Stimulated activated CD8-positive, alpha-beta memory T cell treated with anti-CD3 and anti-CD28 coated beads, Interleukin-2, amount 100 ng/mL, for 48 hours (primary cell): Measurements from ENCODE around the gene NKX2-2.
"Not testable (repeated sequence)": the region's sequence is repeated elsewhere in the genome, so short reads cannot be mapped to it uniquely, and the experiment has no call there.

ENCODE experiments used
- DNase-seq, 2 donors: peaks; one replicate each; pipeline ENCODE4 v3.0.0-alpha.2; 2020; ENCODE audit warnings: low read depth in 2 of 2

The NKX2-2 gene

DNA sequence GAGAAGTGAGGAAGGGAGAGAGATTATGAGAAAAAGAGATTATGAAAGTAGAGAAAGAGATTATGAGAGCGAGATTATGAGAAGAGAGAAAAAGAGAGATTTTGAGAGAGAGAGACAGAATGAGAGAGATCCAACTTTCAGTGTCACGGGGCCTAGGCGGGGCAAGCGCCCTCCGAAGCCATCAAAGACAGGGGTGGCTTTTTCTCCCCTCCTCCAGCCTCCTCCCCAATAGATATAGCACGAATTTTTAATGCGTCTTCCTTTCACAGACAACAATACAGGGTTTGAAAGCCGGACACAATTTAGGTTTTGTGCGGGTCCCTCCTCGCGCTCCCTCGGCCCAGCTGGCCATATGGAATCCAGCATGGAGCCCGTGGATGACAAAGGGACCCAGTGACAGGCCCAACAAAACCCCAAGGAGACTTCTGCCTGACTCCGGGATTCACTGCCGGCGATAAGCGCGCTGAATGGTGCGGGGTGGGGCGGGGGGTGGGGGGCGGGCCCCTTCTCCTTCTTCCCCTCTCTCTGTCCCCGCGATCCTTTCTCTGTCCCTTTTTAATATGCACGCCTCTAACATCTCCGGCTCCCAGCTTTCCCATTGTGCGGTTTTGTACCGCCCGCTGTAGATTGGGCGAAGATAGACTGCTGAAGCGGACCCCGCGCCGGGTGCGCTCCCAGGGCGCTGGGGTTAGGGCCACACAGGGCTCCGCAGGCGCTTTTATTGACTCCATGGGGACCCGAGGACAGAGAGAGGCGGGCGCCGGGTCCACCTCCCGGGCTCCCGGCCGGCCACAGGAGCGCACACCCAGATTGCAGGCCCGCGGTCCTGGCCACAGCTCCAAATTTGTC lies 5.4 kb downstream of the NKX2-2 start:
- no peak for DNase-seq

GRCh38 chr20:21507400-21508229 lies 6.2 kb downstream of the NKX2-2 start:
- no peak for DNase-seq

GRCh38 chr20:21505810-21506530 lies 7.9 kb downstream of the NKX2-2 start:
- peak; percentile 55 to 60 for DNase-seq

DNA sequence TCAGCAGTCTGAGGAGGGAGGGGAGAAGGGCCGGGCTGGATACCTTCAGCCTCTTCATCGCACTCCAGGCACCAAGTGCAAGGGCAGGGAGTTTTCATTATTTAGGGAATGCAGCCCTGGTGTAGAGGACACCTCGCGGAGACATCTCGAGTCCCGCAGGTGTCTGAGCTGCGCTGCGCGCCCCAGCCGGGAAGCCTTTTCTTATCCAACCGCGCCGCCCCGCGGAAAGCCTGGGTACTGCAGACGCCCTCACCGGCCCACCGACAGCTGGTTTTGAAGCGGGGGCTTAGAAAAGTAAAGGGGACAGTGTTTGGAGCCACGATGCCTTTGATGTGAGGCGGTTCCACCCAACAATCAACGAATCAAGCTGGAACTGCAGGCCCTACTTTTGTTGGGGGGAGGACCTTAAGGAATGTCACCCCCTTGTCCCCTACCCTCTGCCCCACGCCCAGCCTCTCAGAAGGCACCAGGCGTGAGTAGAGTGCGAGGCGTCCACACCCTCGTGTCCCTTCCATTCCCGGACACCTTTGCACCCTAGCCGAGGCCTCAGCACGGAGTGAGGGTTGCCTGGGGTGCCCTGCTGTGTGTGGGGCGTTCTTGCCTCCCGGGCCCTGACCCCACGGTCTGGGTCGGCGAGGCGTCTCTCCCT lies 8.6 kb downstream of the NKX2-2 start:
- DNase-seq: peak; percentile 75 to 83

GRCh38 chr20:21504323-21504722 lies 9.5 kb downstream of the NKX2-2 start:
- no peak for DNase-seq

GRCh38 chr20:21503345-21503744 lies 10.5 kb downstream of the NKX2-2 start:
- no peak for DNase-seq

- DNase-seq: no peak
These were observed 12.7 kb downstream of the NKX2-2 start for GRCh38 chr20:21501184-21501583.

DNA sequence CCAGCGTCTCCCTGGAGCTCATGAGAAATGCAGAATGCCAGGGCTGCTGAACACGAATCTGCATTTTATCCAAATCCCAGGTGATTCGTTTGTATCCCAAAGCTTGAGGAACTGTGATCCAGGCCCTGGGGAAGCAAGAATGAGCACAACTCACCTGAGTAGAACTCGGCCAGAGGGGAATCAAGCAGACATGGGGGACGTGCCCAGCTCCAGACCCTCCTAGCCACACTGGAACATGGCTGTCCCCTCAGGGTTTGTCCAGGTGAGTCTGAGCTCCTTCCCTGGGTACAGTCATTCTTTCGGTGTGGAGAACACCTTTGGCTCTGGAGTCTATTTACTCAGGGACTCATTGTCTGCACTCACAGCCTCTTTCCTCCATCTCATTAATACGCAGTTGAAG lies 13.3 kb downstream of the NKX2-2 start:
- DNase-seq: no peak

GRCh38 chr20:21499641-21500040 lies 14.2 kb downstream of the NKX2-2 start:
- DNase-seq: no peak

DNA sequence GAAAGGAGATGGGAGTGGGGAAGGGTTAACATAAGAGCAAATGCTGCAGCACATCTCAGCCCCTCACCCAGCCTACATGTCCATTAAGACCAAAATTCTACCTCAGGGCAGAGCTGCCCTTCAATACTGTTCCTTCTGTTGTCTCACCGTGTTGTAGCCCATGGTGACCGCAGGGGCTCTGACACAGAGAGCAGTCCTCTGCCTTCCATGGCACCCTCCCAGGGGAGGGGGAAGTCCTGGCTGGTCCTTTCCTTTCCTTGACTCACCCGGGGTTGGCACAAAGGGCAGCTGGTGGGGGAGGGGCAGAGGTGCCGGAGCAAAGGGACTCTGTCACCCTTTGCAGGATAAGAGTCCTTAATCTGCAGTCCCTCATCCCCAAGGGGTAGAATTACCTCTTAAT lies 15.2 kb downstream of the NKX2-2 start:
- no peak for DNase-seq

- no peak for DNase-seq
These were observed 15.7 kb downstream of the NKX2-2 start for GRCh38 chr20:21498195-21498594.

DNA sequence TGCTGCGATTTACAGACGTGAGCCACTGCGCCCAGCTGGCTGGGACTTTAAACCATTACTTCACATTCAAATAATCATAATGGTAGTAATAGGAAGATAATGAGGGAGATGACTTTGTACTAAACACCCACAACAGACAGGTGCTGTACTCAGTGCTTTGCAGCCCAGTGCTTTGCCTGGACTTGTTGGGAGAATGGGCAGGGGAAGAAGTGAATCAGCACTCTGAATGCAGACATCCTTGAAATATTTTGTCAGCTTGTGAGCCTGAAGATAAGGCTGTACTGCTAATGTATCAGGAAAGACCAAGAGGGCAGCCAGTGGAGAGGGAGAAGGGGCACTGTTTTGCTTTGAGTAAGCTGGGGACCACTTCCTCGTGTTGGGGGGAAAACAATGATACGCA lies 17.4 kb downstream of the NKX2-2 start:
- no peak for DNase-seq

GRCh38 chr20:21493049-21493448 lies 20.8 kb downstream of the NKX2-2 start:
- no peak for DNase-seq

DNA sequence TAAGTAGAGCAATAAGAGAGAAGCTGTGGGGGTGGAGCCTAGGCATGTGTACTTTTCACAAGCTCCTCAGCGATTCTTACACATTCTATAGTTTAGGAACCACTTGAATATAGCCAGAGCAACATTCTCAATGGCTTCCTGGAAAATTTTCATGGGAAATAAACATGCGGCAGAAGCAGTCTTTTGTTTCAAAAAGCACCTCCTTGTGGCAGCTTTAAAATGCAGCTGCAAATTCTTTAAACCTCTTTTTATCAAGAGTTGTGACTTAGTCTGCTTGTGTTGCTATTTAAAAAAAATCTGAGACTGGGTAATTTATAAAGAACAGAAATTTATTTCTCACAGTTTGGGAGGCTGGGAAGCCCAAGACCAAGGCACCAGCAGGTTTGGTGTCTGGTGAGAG lies 23.8 kb downstream of the NKX2-2 start:
- no peak for DNase-seq

GRCh38 chr20:21480144-21480543 lies 33.7 kb downstream of the NKX2-2 start:
- not testable (repeated sequence) for DNase-seq

- no peak for DNase-seq
These were observed 48.1 kb downstream of the NKX2-2 start for GRCh38 chr20:21465799-21466198.

- DNase-seq: no peak
These were observed 48.9 kb downstream of the NKX2-2 start for GRCh38 chr20:21464916-21465315.
